Nucleus accumbens (tissue), 56 donors: Measurements from ENCODE around the gene PRSS38.

Experiments used
- DNase-seq, 56 donors: peaks; one replicate each; lab custom pipeline; 2025; lab: John Stamatoyannopoulos, UW

The PRSS38 gene

DNA sequence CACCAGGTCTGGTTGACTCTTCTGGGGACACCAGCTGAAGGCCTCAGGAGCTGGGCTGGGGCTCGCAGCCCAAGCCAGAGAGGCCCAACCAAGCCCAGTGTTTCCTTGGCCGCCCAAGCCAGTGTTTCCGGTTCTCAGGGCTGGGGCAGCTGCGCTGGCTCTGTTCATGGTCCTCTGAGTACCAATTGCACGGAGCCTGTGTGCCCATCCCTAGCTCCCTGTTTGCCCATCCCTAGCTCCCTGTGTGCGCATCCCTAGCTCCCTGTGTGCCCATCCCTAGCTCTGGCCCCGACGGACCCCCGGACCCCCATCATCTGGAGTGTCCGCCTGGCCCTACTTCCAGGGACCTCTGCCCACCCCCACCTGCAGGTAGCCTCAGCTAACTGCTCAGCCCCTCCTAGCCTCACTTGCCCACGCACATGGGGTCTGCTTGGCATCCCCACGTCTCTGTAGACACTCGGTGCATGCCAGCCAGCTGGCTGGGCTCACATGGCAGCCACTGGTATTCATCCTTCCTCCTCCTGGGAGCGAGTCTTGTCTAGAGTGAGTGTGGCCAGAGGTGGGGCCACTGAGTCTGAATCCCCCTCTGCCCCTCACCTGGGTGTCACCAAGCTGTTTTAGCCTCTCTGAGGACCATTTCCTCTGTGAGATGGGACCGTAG lies 68.3 kb downstream of the PRSS38 start:
- DNase-seq, result no peak

DNA sequence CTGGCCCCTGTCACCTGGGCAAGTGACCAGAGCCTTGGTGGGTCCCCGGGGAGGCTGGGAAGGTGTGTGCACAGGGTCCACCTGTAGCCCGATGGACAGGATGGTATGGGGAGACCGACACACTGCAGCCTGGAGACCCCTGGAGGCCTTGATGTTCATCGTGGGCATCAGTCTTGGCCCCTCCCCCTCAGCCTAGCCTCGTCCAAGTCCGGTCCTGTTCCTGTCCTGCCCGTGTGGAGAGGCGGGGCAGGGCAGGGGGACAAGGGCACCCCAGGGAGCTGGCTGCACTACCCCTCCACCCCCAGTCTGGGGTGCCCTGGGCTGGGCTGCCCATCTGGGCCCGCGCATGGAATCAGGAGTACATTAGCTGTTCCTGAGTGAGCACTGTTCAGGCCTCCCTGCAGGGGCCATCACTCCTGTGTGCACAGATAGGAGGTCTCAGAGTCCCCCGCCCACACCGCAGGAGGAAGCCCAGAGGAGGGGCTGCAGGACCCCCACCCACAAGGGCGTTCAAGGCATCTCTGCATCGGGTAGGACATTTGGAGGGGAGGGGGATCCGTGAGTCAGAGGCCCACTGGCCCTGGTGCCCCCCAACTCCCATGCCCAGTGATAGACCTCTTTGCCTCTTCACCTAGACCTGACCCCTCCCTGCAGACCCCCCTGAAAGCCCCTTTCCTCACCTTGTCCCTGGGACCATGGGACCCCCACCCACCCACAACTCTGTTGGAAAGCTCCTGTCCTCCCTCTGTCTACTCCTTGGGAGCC lies 69.1 kb downstream of the PRSS38 start:
- DNase-seq, result no peak

DNA sequence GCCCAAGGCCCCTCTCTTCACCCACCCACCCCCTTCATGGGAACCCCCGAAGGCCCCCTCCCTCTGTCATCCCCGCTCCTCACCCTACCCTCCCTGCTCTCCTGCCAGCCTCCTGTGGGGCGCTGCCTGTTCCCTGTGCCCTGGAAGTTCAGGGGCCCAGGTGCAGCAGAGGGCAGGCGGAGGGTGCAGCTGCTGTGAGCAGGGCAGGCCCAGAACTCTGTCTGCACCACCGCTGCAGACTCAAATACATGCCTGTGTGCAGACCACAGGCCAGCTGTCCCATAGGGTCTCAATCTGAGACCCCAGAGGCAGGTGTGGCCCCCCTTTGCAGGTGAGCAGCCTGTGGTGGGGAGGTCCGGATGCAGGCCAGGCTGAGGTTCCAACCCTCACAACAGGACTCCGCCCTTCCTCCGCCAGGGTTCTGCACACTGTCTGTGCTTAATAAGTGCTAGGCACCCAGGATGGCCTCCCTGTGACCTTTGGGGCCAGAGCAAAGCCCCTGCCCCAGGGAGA lies 69.7 kb downstream of the PRSS38 start:
- DNase-seq, result no peak

DNA sequence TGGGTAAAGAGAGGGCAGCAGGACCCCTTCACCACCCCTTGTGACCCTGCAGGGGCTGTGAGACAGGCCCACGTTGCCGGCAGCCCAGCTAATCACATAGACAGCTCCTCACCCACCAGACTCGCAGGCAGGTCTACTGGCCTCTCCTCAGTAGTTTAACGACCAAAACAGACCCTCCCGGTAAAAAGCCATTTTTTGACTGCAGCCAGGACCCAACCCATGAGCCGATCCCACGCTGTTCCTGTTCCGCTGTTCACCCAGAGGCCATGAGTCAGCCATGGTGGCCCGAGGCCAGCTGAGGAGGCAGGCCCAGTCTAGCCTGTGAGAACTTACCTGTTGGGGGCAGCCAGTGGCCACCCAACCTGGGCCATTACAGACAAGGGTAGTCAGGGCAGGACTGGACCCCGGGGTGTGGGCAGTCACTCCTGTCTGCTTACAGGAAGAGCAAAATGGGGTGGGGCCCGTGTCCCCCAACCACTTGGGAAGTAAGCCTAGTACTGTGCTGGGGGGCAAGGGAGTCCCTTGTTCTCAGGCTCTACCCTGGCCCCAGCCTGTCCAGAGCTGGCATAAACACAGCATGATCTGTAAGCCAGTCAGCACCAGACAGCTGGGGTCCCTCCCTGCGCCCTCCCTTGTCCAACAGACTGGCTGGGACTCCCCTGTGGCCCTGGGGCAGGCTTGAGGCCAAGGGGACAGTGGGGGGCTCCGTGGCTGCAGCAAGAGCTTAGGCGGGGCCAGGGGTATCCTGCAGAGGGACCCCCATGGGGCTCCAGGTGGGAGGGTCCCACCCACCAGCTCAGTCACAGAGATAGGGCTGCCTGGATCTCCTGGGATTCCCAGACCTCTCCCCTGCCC lies 70.4 kb downstream of the PRSS38 start:
- no peak for DNase-seq

DNA sequence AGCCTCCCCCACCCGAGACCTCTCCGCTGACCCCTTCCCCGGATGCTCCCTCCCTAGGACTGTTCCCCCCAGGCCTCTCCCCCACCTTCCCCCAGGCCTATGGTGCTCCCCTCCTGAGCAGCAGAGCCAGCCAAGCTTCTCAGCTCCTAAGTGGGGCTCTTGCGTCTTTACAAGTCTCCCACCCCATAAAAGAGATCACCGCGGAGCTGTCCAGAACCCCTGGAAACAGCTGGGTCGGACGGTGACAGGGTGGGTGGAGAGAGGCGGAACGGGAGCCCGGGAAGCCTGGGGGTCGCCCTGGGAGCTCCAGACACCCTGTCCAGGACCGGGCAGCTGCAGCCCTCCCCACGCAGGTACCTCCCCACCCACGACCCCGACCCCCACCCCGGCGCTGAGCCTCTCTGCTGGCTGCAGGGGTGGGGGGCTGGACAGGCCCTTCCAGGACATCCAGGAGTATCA lies 71.1 kb downstream of the PRSS38 start:
- no peak for DNase-seq

DNA sequence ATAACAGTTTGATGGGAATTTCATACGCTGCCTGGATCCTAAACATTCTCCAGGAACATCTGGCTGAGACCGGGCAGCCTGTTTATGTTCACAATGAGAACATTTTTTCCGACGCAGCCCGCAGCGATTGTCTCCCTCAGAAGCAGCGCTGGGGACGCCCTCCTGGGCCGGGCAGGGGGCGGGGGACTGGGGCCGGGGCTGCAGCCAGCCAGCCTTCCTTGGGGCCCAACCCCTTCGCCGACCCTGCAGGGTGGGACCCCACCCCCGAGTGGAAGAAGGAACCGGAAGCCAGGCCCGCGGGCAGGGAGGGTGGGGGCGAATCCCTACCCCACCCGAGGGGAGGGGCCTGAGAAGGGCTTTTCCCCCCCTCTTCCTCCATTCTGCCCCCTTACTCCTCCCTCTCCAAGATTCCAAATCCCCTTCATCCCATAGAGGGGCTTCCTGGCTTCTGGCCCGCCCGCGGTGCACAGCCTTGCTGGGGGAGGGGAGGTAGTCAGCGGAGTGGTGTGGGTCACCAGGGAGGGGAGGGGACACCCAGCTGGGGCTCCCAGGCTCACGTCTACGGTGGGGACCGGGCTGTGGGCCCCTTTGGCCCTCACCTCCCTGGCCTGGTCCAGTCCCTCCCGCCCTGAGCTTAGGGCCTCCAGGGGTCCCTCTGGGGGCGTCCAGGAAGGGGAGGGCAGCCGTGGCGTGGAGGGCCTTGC lies 71.7 kb downstream of the PRSS38 start:
- DNase-seq, result peak in 1 of 56 donors; percentile 28

DNA sequence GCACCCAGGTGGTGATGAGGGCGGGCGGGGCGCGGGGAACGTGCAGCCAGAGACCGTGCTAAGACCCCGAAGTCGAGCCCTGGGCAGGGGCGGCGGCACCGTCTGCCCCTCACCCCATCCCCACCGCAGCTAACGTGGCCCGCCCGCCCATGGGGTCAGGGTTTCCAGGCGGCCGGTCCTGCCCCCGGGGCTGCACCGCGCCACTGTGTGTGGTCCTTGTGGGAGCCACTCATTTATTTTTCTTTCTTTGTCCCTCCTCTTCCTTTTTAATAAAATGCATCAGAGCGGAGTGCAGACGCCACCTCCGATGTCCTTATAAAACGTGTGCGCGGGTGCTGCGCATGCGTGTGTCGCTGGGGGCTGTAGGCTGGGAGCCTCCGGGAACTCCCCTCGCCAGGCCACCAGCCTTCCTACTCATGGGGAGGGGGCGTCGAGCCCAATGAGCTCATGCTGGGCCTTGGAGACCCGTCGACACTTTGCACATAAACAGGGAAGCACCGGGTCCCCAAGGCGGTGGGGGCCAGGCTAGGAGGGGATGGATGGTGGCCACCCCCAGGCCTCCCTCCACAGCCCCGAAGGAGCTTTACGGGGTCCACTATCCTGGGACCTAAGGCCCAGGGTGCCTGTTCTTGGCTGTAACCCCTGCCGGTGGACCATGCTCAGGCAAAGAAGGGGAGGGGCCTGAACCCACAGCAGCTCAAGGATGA lies 72.4 kb downstream of the PRSS38 start:
- DNase-seq, result peak in 20 of 56 donors; percentile 18 to 78 (median 39)

DNA sequence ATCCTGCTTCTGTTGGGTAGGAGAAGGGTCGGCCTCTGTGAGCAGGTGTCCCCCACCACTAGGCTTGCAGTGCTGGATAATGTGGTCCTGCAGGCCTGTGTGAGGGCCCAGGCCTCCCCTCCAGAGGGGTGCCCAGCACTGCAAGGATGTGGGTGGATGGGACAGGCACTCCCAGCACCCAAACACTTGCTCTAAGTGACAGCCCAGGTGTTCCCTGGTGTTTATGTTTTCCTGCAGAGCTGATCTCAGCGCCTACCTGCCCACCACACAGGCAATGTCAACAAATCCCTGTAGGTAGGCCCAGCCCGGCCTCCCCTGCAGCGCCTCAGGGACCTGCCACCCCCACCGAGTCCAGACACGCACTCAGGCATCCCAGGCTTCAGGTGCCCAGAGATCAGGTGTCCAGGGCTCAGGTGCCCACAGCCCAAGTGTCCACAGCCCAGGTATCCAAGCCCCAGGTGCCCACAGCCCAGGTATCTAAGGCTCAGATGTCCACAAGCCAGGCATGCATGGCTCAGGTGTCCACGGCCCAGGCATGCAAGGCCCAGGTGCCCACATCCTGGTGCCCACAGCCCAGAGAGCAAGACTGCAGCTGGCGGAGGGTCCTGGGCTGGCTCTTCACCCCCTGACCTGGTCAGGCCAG lies 73.0 kb downstream of the PRSS38 start:
- no peak for DNase-seq

DNA sequence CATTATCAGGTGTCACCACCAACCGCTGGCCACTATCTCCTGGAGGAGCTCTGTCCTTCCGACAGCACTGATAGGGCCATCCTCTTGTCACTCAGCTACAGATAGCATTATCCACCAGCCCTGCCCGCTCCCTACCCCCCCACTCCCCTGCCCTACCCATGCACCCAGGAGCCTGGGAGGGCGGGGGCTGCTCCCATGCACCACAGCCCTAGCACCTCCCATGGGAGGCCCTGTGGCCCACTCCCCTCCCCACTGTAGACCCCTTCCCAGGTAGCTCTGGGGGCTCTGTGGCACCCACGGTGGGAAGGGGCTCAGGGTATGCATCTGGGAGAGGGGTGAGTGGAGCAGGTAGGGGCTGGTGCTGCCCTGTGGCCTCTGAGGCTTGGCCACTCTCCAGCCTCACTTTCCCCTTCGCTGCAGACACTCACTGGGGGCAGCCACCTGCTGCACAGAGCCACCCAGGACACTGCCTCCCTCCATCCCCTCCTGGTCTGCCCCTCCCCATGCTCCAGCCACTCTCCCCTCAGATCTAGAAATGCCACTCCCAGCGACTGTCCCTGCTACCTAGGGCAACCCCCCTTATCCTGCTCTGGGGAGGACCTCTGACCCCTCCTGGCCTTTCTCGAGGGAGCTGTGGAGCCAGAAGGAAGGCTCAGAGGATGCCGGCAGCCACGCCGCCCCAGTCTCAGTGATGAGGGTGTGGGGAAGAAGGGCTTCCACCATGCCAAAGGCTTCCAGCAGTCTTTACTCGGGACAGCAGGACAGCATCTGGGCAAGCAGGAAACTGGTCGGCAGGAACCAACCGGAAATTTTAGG lies 73.8 kb downstream of the PRSS38 start:
- no peak for DNase-seq

DNA sequence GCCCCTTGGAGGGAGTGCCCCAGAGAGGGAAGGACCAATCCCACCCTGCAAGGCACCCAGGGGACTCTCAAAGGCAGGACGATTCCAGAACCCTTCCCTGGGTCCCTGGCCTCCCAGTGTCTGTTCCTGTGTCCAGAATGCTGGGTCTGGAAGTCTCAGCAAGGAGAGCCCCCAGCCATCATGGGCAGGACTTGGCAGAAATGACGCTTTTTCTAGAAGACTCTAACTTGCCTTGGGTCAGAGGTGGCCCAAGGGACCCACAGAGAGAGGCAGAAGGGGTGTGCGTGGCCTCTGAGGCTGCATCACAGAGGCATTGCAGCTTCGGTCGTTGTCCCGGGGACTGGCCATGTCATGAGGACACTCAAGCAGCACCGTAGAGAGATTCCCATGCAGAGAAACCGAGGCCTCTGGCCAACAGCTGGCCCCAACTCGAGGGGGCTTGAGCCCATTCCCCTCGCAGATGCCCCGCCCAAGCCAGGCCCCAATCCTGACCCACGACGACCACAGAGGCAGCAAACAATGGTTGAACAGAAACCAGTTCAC lies 74.5 kb downstream of the PRSS38 start:
- DNase-seq, result no peak

DNA sequence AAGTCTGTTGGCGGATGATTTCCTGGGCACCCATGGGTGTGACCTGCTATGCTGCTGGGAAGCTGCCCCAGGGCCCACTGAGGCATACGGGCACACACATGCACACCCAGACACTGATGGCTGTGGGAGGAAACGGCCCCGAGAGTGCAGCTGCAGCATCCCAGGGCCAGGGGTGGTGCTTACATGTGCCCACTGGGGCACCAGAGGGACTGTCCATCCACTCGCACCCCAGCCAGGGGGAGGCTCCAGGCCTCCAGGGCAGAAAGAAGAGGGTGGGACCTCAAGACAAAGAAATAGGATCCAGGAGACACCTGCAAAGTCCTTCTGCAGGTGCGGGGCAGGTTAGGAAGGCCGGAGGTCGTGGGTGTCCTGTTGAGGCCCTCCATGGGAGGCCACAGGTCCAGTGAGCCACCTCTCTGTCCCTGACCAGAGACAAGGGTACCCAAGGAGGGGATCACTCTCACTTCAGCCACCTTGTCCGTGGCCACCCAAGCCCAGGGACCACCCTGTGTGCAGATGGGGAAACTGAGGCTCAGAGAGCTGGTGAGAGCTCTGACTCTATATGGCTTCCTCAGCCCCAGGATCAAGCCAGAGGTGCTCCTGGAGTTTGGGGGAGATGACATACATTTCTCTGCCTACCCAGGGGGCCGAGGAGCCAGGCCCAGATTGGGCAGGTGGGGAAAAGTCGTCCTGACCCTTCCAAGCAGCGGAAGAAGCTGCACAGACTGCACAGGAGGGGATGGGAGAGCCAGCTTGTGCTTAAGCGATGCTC lies 75.2 kb downstream of the PRSS38 start:
- DNase-seq, result no peak

DNA sequence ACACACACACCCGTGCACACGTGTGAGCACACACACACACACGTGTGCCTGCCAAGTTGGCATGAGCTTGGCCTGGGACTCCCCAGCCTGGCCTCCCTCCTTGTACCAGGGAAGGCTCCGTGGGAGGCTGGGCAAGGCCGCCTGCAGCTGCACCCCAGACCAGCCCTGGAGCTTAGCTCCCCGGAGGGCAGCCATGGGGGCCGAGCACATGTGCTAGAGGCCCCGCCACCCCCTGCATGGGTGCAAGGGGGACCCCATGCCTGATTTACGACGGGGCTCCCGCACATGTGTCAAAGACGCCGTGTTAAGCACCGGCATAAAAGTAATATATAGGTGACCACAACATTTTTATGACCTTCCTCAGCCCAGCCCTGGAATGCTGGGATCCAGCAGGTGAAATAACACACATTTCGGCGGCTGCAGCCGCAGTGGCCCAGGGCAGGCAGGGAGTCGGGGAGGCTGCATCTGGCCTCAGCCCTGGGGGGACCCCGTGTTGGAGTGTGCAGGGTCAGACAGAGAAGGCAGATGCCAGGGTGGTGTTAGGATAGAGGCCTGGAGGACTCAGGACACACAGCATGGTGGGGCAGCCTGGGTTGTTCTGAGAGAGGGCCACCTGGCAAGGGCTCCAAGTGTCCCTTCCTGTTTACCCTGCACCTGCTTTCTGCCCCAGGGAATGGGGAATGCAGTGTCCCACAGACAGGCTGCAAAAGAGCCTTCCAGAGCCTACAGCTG lies 75.9 kb downstream of the PRSS38 start:
- no peak for DNase-seq

DNA sequence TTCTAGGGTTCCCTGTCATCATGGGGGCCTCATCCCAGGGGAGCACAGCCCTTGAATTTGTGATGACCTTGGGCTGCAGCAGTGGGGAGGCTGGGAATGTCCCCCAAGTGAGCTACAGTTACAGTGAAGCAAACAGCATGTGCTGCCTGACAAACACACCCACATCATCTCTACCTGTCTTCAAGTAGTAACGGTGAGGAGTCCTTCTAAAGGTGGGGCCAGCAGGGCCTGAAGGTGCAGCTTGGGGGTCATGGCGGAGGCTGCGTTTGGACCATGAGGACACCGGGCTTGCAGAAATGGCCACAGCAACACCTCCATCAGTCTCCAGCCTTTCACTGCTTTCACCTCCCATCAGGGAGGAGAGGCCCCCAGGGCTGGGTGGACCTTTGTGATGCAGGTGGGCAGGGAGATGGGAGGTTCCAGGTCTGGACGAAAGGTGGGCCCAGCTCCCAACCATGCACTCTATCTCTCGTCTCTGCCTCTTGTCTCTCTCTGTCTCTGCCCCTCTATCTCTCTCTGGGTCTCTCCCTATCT lies 76.5 kb downstream of the PRSS38 start:
- DNase-seq, result no peak

DNA sequence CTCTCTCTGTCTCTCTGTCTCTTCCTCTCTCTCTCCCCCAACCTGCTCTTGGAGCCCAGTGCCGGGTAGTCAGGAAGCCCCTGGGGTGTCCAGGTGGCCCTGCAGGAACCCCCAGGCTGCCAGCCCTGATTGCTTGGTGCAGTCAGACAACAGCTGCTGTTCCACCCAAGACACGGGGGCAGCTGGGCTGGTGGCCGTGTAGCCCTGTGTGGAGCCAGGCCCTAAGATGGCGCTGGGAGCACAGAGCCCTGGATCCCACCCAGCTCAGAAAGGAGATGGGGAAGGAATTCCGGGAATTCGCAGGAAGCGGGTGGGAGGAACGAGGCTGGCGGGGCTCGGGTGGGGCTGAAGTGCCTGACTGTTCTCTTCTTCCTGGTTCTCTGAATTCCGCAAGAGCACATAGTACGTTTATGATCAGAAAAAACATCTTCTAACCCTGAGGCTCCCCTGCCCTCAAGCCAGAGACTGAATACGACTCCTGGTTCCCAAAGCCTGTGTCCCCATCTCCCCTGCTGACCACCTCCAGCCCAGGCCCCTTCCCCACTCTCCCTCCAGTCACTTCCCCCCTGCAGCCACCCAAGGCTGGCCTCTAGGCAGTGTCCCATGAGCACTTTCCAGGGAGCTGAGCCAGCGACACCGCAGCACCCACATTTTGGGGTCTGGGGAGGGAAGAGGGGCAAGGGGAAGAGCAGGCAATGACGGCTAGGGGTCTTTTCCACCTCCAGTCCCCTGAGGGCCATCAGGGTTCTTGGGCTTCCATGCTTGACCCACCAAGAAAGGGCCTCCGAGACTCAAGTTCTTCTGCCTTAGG lies 77.2 kb downstream of the PRSS38 start:
- peak in 1 of 56 donors; percentile 19 for DNase-seq

DNA sequence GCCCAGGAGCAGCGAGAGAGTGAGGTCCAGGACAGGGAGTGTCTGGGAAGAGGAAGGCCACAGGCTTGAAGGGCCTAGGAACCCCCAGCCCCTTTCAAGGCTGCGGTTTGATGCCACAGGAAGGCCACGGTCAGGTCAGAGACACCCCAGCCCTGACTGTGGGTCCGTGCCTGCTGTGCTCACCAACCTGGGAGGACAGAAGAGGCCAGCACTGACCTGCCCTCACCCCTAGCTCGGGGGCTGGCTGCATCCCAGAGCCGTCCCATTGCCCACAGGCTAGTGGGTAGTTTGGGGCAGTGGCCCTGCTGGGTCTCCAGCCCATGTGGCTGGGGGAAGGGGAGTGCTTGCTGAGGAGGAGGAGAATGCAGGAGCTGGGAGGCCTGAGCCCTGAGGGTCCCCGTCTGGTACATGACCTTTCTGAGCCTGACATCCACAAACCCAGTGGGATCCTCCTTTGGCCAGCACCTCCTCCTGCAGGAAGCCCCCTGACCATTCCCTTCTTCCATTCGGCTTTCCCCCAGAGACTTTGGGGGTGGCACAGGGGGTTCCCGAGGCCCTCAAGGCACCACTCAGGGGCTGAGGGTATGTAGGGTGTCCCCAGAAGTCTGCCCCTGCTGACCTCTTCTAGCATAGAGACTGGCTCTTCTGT lies 77.9 kb downstream of the PRSS38 start:
- DNase-seq, result no peak
